Heart left ventricle (tissue), 16 donors: ENCODE results near the gene PGS1. TPM values are rescaled to one million over a fixed set of nuclear protein-coding genes. Genes with fewer than 3 reads are reported as not detected.

Source experiments
- ATAC-seq, 4 donors: fragments of 200-7000 bp; cut with Tn5 transposase; one replicate each; pipeline ENCODE4 v1.9.1; 2020 to 2022; ENCODE audit warnings: moderate library complexity in 4 of 4, mild to moderate bottlenecking in 3 of 4, moderate number of reproducible peaks in 1 of 4
- DNase-seq, 5 donors: peaks; one replicate each; pipeline ENCODE4 v3.0.0-alpha.2; 2020
- H3K27ac ChIP-seq, 12 donors: fragments of 200-600 bp; sonication (generic) in 4 of 12; one replicate each; pipeline versions ENCODE4 v1.5.0 to v1.8.0; 2016 to 2022; ENCODE audit warnings: mild to moderate bottlenecking in 2 of 12
- H3K27me3 ChIP-seq, 9 donors: fragments of 200-600 bp; sonication (generic) in 2 of 9; one replicate each; pipeline versions ENCODE4 v1.5.1 to v1.8.0; 2016 to 2022; ENCODE audit warnings: mild to moderate bottlenecking in 3 of 9
- H3K36me3 ChIP-seq, 9 donors: fragments of 200-600 bp; sonication (generic) in 2 of 9; one replicate each; pipeline versions ENCODE4 v1.5.0 to v1.8.0; 2018 to 2022; ENCODE audit warnings: mild to moderate bottlenecking in 2 of 9
- H3K4me1 ChIP-seq, 12 donors: fragments of 200-600 bp; sonication (generic) in 4 of 12; one replicate each; pipeline versions ENCODE4 v1.5.0 to v1.8.0; 2016 to 2022; ENCODE audit warnings: mild to moderate bottlenecking in 3 of 12
- H3K4me3 ChIP-seq, 12 donors: fragments of 200-600 bp; sonication (generic) in 4 of 12; one replicate each; pipeline versions ENCODE4 v1.5.0 to v1.8.0; 2017 to 2022; ENCODE audit warnings: mild to moderate bottlenecking in 9 of 12, moderate library complexity in 4 of 12
- H3K9me3 ChIP-seq, 12 donors: fragments of 200-600 bp; sonication (generic) in 4 of 12; one replicate each; pipeline versions ENCODE4 v1.5.0 to v1.8.0; 2016 to 2022; ENCODE audit warnings: mild to moderate bottlenecking in 1 of 12
- CTCF ChIP-seq, 12 donors: fragments of 200-600 bp; sonication (generic) in 4 of 12; IDR thresholded peaks; one replicate each; pipeline versions ENCODE4 v1.5.0 to v1.8.0; 2018 to 2022; ENCODE audit warnings: antibody characterized with exemption in 12 of 12, mild to moderate bottlenecking in 5 of 12
- POLR2A ChIP-seq, 2 donors: fragments of 450-650 bp; IDR thresholded peaks; one replicate each; pipeline ENCODE4 v1.6.1; 2017; ENCODE audit warnings: antibody characterized with exemption in 2 of 2, mild to moderate bottlenecking in 2 of 2, moderate library complexity in 2 of 2
- WGBS, 4 donors: extraction: QIAGEN DNeasy Blood & Tissue Kit in 2 of 4; methylation state at CpG; one replicate each; pipeline versions ENCODE4 v1.1.5 to v1.1.7; 2013 to 2018; 5-methylcytosine and 5-hydroxymethylcytosine counted together
- intact Hi-C, 10 donors: fragments of 100-400 bp; cut with DNase I; formaldehyde crosslinking; loops; one replicate each; pipeline versions ENCODE4 v1.11.1 to v1.14.2; 2022
- polyA plus RNA-seq, 2 donors: library from polyadenylated mRNA; stranded (reverse); fragments of 200-250 nt; gene quantifications; one replicate each; pipeline ENCODE4 v1.2.3, GENCODE V29; 2013
- total RNA-seq, 9 donors: library from RNA; depleted of rRNA in 2 of 9; stranded (reverse); fragments of >200 nt in 2 of 9; fragmentation: NEBNext Ultra II Directional in 3 of 9; extraction: Animal tissue kit (Norgen Biotek cat#: 25700) in 3 of 9; gene quantifications; one replicate each; pipeline versions ENCODE4 v1.1.0 to v1.2.4, GENCODE V29; 2016 to 2023
- donor health status: ischemic (EF 13 %, LVEDD 7.1; RV severe dilation, severe dysfunction).
- donor health status: healthy with polysubstance abuse.
- donor health status: DM: no; HTN: yes; CAD: no.
- donor health status: DM: no; HTN: no; CAD: no.
- donor health status: ischemic (EF 25% LVEDD 6.9; RV normal size, moderate dysfunction).
- donor health status: ischemic (EF 25% LVEDD 5.7; RV mildly dilated, moderate dysfunction).
- donor health status: healthy.
- donor health status: DM: yes; HTN: yes; CAD: no.
- donor health status: ischemic (EF 35%, LVEDD 5.7; RV mildly dilated, moderate dysfunction).
- donor health status: nonischemic (EF 11% LVEDD 7.7; RV severe dilation, severe dysfunction).
- donor health status: DM: yes; HTN: yes; CAD: no.
- donor health status: PGD.
- donor health status: ischemic (EF 29% LVEDD 5.4; RV normal size, mild dysfunction).
- donor health status: nonischemic (EF 23%, LVEDD 6.1; RV moderate dilation, normal function).

PGS1 gene
- total and polyA plus RNA-seq, 11 donors, result 11.9 to 32.8 (median 17.3) TPM

GRCh38 chr17:78355045-78355641 lies 23.3 kb upstream of the PGS1 start:
- TF ChIP-seq POLR2A (IDR thresholded peaks at IDR 0.05) (no peak), CTCF (IDR thresholded peaks at IDR 0.05) (no peak)
- no peaks in the 10 kb centered on the region for H3K27me3 ChIP-seq
- DNase-seq (no peak), ATAC-seq (no peak)
- intact Hi-C loops, result loop anchor here in 3 of 10 donors (5.0 kb wide), 2 partner anchors 33 to 63 kb away; no protein-coding TSS in a partner anchor
- WGBS, 4 donors, result 83 to 93% (median 85%) methylated on average over 9 of the region's 9 CpGs
- peaks cover 14 to 82% (median 61%) of the 10 kb centered on the region in 12 donors for H3K4me1 ChIP-seq
- peak overlapping the region in 1 of 12 donors; percentile 90 for H3K4me3 ChIP-seq
- no peaks in the 10 kb centered on the region for H3K9me3 ChIP-seq
- peaks cover 0 to 40% (median 16%) of the 10 kb centered on the region in 9 donors for H3K36me3 ChIP-seq
- peak overlapping the region in 5 of 12 donors; percentile 20 to 100 (median 67) for H3K27ac ChIP-seq

GRCh38 chr17:78355701-78356100 lies 22.7 kb upstream of the PGS1 start:
- ATAC-seq, result no peak
- intact Hi-C loops, result loop anchor here in 3 of 10 donors (5.0 kb wide), 2 partner anchors 33 to 63 kb away; no protein-coding TSS in a partner anchor
- peaks cover 14 to 88% (median 65%) of the 10 kb centered on the region in 12 donors for H3K4me1 ChIP-seq

GRCh38 chr17:78356101-78356713 lies 22.2 kb upstream of the PGS1 start:
- Histone ChIP-seq H3K27ac (peak overlapping the region in 7 of 12 donors; percentile 13 to 100 (median 67)), H3K36me3 (peaks cover 0 to 40% (median 16%) of the 10 kb centered on the region in 9 donors), H3K9me3 (no peaks in the 10 kb centered on the region), H3K4me1 (peaks cover 14 to 90% (median 64%) of the 10 kb centered on the region in 12 donors), H3K27me3 (no peaks in the 10 kb centered on the region), H3K4me3 (peak overlapping the region in 4 of 12 donors; percentile 66 to 90 (median 79))
- DNase-seq (no peak), ATAC-seq (no peak)
- TF ChIP-seq CTCF (IDR thresholded peaks at IDR 0.05), result no peak
- no peak for TF ChIP-seq POLR2A (IDR thresholded peaks at IDR 0.05)
- intact Hi-C loops, result loop anchor here in 3 of 10 donors (5.0 kb wide), 2 partner anchors 34 to 64 kb away; no protein-coding TSS in a partner anchor
- WGBS, 4 donors, result 61 to 69% (median 64%) methylated on average over 15 to 16 of the region's 16 CpGs

More at GRCh38 chr17:78355701-78356100, 22.7 kb upstream of the PGS1 start:
- peaks cover 0 to 40% (median 16%) of the 10 kb centered on the region in 9 donors for H3K36me3 ChIP-seq
- peak overlapping the region in 5 of 12 donors; percentile 20 to 100 (median 67) for H3K27ac ChIP-seq
- no peaks in the 10 kb centered on the region for H3K9me3 ChIP-seq
- H3K4me3 ChIP-seq, result peak overlapping the region in 1 of 12 donors; percentile 90
- no peaks in the 10 kb centered on the region for H3K27me3 ChIP-seq
- no peak for DNase-seq
- 57 to 70% (median 63%) methylated on average over 3 of the region's 3 CpGs for WGBS, 4 donors
- TF ChIP-seq CTCF (IDR thresholded peaks at IDR 0.05) (no peak), POLR2A (IDR thresholded peaks at IDR 0.05) (no peak)

- peak in 3 of 4 donors; percentile 0 to 21 (median 3) for ATAC-seq
- Histone ChIP-seq H3K36me3 (peaks cover 0 to 40% (median 16%) of the 10 kb centered on the region in 9 donors), H3K27ac (peak overlapping the region in 8 of 12 donors; percentile 17 to 100 (median 95)), H3K9me3 (no peaks in the 10 kb centered on the region), H3K27me3 (no peaks in the 10 kb centered on the region), H3K4me1 (peaks cover 8 to 81% (median 54%) of the 10 kb centered on the region in 12 donors), H3K4me3 (peak overlapping the region in 11 of 12 donors; percentile 20 to 97 (median 80))
- intact Hi-C loops, result loop anchor here in 3 of 10 donors (5.0 kb wide), 2 partner anchors 35 to 65 kb away; no protein-coding TSS in a partner anchor
- peak; percentile 61 to 83 (median 65) for DNase-seq
- WGBS, 4 donors, result 28 to 36% (median 32%) methylated on average over 4 to 7 of the region's 7 CpGs
- TF ChIP-seq CTCF (IDR thresholded peaks at IDR 0.05) (no peak), POLR2A (IDR thresholded peaks at IDR 0.05) (no peak)
These were observed 21.3 kb upstream of the PGS1 start for GRCh38 chr17:78357177-78357586.
